ENCODE data around the gene REV3L.

DNA sequence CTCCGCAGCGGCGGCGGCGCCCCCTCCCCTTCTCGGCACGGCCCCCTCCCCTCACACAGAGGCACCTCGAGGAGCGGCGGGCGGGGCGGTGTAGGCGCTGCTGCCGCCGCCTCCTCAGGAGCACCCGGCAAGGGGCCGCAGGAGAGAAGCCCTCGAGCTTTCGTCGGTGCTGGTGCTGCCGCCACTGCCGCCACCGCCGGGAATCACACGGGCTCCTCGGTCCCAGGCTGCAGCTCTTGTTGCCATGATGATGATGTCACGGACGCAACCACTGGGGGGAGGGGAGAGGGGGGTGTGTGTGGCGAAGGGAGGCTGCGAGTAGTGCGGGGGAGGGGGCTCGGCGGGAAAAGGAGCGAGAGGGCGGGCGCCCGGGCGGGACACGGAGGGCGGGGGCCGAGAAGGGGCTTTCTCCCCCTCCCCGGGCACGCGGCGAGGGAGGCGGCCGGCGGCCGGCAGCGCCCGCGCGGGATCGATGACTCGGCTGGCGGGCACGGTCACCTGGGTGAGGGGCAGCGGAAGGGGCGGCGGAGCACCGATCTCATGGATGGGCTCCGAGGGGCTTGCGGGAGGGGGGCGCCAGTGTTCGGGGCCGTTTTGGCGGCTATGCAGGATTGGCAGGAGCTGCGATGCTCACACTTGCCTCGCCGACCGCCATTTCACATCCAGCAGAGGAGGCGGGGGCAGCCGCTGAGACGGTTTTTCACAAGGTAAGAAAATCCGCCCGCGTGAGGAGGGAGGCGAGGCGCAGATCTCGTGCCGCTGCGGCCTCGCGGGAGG lies at the start of gene REV3L:
- TF ChIP-seq RFX5 (IDR thresholded peaks at IDR 0.05), result peak; percentile 59; the same call in 1 of the 2 replicates
- TF ChIP-seq POLR2A (IDR thresholded peaks at IDR 0.05; ENCODE audit: low read length), result peak; percentile 50
- TF ChIP-seq, protein P1, sequence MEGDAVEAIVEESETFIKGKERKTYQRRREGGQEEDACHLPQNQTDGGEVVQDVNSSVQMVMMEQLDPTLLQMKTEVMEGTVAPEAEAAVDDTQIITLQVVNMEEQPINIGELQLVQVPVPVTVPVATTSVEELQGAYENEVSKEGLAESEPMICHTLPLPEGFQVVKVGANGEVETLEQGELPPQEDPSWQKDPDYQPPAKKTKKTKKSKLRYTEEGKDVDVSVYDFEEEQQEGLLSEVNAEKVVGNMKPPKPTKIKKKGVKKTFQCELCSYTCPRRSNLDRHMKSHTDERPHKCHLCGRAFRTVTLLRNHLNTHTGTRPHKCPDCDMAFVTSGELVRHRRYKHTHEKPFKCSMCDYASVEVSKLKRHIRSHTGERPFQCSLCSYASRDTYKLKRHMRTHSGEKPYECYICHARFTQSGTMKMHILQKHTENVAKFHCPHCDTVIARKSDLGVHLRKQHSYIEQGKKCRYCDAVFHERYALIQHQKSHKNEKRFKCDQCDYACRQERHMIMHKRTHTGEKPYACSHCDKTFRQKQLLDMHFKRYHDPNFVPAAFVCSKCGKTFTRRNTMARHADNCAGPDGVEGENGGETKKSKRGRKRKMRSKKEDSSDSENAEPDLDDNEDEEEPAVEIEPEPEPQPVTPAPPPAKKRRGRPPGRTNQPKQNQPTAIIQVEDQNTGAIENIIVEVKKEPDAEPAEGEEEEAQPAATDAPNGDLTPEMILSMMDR (IDR thresholded peaks at IDR 0.05), result no peak
- no peak for TF ChIP-seq JUNB (IDR thresholded peaks at IDR 0.05)

Data from A549 (cell line).